Panc1 (cell line): ENCODE measurements around the gene PCP4L1.

ENCODE experiments used
- CTCF ChIP-seq: fragments of 450-650 bp; IDR thresholded peaks from 2 replicates; pipeline ENCODE4 v1.5.1; 2017; ENCODE audit warnings: mild to moderate bottlenecking
- SIN3A ChIP-seq: IDR thresholded peaks from 2 replicates; pipeline ENCODE4 v1.6.1; 2012; ENCODE audit warnings: low read depth, mild to moderate bottlenecking, low read length, moderate library complexity, borderline replicate concordance; ENCODE audit not compliant: insufficient read depth

DNA sequence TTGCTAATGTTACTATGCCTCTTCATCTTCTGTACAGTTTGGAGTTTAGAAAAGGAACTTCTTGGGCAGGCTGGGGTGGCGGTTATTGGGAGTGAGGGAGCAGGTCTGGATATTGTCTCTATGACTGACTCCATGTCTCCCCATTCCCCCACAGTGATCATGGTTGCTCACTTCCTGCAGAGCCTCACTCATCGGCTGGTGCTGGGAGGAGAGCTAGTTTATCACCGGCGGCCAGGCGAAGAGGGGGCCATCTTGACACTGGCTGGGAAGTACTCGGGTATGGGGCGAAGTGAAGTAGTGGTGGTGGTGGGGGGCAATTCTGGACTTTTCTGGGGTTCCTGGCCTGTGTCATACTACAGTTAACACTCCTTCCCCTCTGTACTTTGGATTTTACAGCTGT is 30.5 kb upstream of the PCP4L1 start:
- TF ChIP-seq CTCF (no peak), SIN3A (no peak)
